NCI-H1436 treated with DMSO at 0.1 percent for 48 hours (cell line): ENCODE data around the gene MLN.
"Not testable (repeated sequence)": the region's sequence is repeated elsewhere in the genome, so short reads cannot be mapped to it uniquely, and the experiment has no call there.

Source experiments
- DNase-seq: peaks from one replicate; lab custom pipeline; 2025; lab: John Stamatoyannopoulos, UW

The MLN gene

GRCh38 chr6:33834401-33835392 lies 30.9 kb upstream of the MLN start:
- no peak for DNase-seq

GRCh38 chr6:33833599-33833998 lies 29.8 kb upstream of the MLN start:
- DNase-seq: no peak

GRCh38 chr6:33832831-33833230 lies 29.0 kb upstream of the MLN start:
- DNase-seq: not testable (repeated sequence)

GRCh38 chr6:33831725-33832124 lies 27.9 kb upstream of the MLN start:
- DNase-seq: not testable (repeated sequence)

GRCh38 chr6:33830635-33831240 lies 26.9 kb upstream of the MLN start:
- no peak for DNase-seq

GRCh38 chr6:33828764-33829731 lies 25.2 kb upstream of the MLN start:
- no peak for DNase-seq

- DNase-seq: no peak
Measured at GRCh38 chr6:33828452-33828763, 24.6 kb upstream of the MLN start.

- no peak for DNase-seq
Measured at GRCh38 chr6:33827546-33828451, 24.0 kb upstream of the MLN start.

- DNase-seq: no peak
Measured at GRCh38 chr6:33826537-33826936, 22.7 kb upstream of the MLN start.

- DNase-seq: no peak
Measured at GRCh38 chr6:33824461-33825154, 20.8 kb upstream of the MLN start.

- DNase-seq: no peak
Measured at GRCh38 chr6:33823806-33824205, 20.0 kb upstream of the MLN start.

- peak; percentile 29 for DNase-seq
Measured at GRCh38 chr6:33822575-33823395, 19.0 kb upstream of the MLN start.

- DNase-seq: no peak
Measured at GRCh38 chr6:33820784-33821520, 17.1 kb upstream of the MLN start.

- DNase-seq: no peak
Measured at GRCh38 chr6:33820243-33820642, 16.4 kb upstream of the MLN start.

- DNase-seq: no peak
Measured at GRCh38 chr6:33819021-33819420, 15.2 kb upstream of the MLN start.

- DNase-seq: no peak
Measured at GRCh38 chr6:33818293-33818692, 14.5 kb upstream of the MLN start.

GRCh38 chr6:33817489-33817888 lies 13.7 kb upstream of the MLN start:
- no peak for DNase-seq

GRCh38 chr6:33816911-33817310 lies 13.1 kb upstream of the MLN start:
- no peak for DNase-seq

- DNase-seq: peak; percentile 23
Measured at GRCh38 chr6:33815854-33816253, 12.1 kb upstream of the MLN start.
